IMR-90 (cell line): ENCODE data around the gene PSMB4. TPM values are rescaled to one million over a fixed set of nuclear protein-coding genes. Genes with fewer than 3 reads are reported as not detected.

Source experiments
- ATAC-seq: fragments of 200-7000 bp; cut with Tn5 transposase; 2 replicates; pipeline ENCODE4 v1.9.1; 2020; ENCODE audit warnings: low read depth, mild to moderate bottlenecking, moderate library complexity
- BruUV-seq: library from RNA; stranded (reverse); fragments of 400-500 nt; replicated peaks from 2 replicates; lab custom pipeline; 2021; lab: Mats Ljungman, UMichigan
- CTCF ChIA-PET: fragments of 300-600 bp; formaldehyde crosslinking; extraction: SDS; loops from one replicate; lab custom pipeline; 2021; ENCODE audit warnings: antibody characterized with exemption; lab: Yijun Ruan, JAX
- POLR2A ChIA-PET: fragments of 300-600 bp; sonication (Branson Sonifier 250); formaldehyde crosslinking; loops from one replicate; lab custom pipeline; 2022; ENCODE audit warnings: antibody characterized with exemption; ENCODE audit not compliant: unreplicated experiment; lab: Charles Lee
- DNase-seq: peaks from one replicate; pipeline ENCODE4 v3.0.0; 2013
- H2AFZ ChIP-seq: replicated peaks from 2 replicates; pipeline ENCODE3; 2013; ENCODE audit warnings: low read length, mild to moderate bottlenecking; ENCODE audit not compliant: poor library complexity
- H2AK5ac ChIP-seq: 2 replicates; pipeline ENCODE4 v1.6.1; 2013; ENCODE audit warnings: low read depth, low read length, inconsistent platforms
- H2AK9ac ChIP-seq: replicated peaks from 2 replicates; pipeline ENCODE3; 2013; ENCODE audit warnings: mild to moderate bottlenecking, low read depth, low read length, moderate library complexity; ENCODE audit not compliant: poor library complexity
- H2BK120ac ChIP-seq: 2 replicates; pipeline ENCODE4 v1.6.1; 2013; ENCODE audit warnings: low read depth, low read length, inconsistent platforms
- H2BK15ac ChIP-seq: 3 replicates; pipeline ENCODE4 v1.6.1; 2013; ENCODE audit warnings: low read depth, low read length, inconsistent platforms
- H2BK20ac ChIP-seq: 2 replicates; pipeline ENCODE4 v1.6.1; 2013; ENCODE audit warnings: low read depth, mild to moderate bottlenecking, inconsistent platforms, low read length, moderate library complexity
- H2BK5ac ChIP-seq: 2 replicates; pipeline ENCODE4 v1.6.1; 2013; ENCODE audit warnings: mild to moderate bottlenecking, low read depth, low read length, inconsistent platforms; ENCODE audit not compliant: poor library complexity, severe bottlenecking
- H3K14ac ChIP-seq: replicated peaks from 2 replicates; pipeline ENCODE4 v1.6.1; 2013; ENCODE audit warnings: low read depth, low read length, inconsistent platforms
- H3K18ac ChIP-seq: 2 replicates; pipeline ENCODE4 v1.6.1; 2013; ENCODE audit warnings: low read depth, low read length, control low read depth
- H3K23ac ChIP-seq: 2 replicates; pipeline ENCODE4 v1.6.1; 2013; ENCODE audit warnings: low read depth, low read length, inconsistent platforms
- H3K27ac ChIP-seq: 2 replicates; pipeline ENCODE4 v1.5.1; 2013; ENCODE audit warnings: mild to moderate bottlenecking, control low read depth, low read length; ENCODE audit not compliant: insufficient read depth
- H3K27me3 ChIP-seq: 2 replicates; pipeline ENCODE4 v1.6.1; 2013; ENCODE audit warnings: low read length; ENCODE audit not compliant: control insufficient read depth, insufficient read depth
- H3K36me3 ChIP-seq: 2 replicates; pipeline ENCODE4 v1.6.1; 2013; ENCODE audit warnings: low read length, mixed read lengths; ENCODE audit not compliant: control insufficient read depth, insufficient read depth
- H3K4ac ChIP-seq: 2 replicates; pipeline ENCODE4 v1.6.1; 2013; ENCODE audit warnings: low read depth, low read length, inconsistent platforms
- H3K4me1 ChIP-seq: 2 replicates; pipeline ENCODE4 v1.6.1; 2013; ENCODE audit warnings: low read length, mixed read lengths; ENCODE audit not compliant: control insufficient read depth, insufficient read depth
- H3K4me2 ChIP-seq: 2 replicates; pipeline ENCODE4 v1.6.1; 2013; ENCODE audit warnings: low read depth, mild to moderate bottlenecking, control low read depth, low read length, moderate library complexity
- H3K4me3 ChIP-seq: 2 replicates; pipeline ENCODE4 v1.5.1; 2013; ENCODE audit warnings: low read depth, mild to moderate bottlenecking, control low read depth, low read length, moderate library complexity; ENCODE audit not compliant: insufficient read depth
- H3K56ac ChIP-seq: 2 replicates; pipeline ENCODE4 v1.6.1; 2013; ENCODE audit warnings: low read length, inconsistent platforms; ENCODE audit not compliant: insufficient read depth; ENCODE audit errors: extremely low read depth
- H3K79me1 ChIP-seq, 2 experiments: 2 replicates each; pipeline ENCODE4 v1.6.1; 2013; ENCODE audit warnings: low read length in 2 of 2, inconsistent platforms in 1 of 2, low read depth in 1 of 2
- H3K9ac ChIP-seq: 2 replicates; pipeline ENCODE4 v1.6.1; 2013; ENCODE audit warnings: low read depth, low read length, control low read depth
- H3K9me1 ChIP-seq: 2 replicates; pipeline ENCODE4 v1.6.1; 2013; ENCODE audit warnings: low read length, inconsistent platforms; ENCODE audit not compliant: insufficient read depth
- H3K9me3 ChIP-seq: 2 replicates; pipeline ENCODE4 v1.6.1; 2013; ENCODE audit warnings: low read length; ENCODE audit not compliant: control insufficient read depth, insufficient read depth
- H4K20me1 ChIP-seq: 2 replicates; pipeline ENCODE4 v1.6.1; 2013; ENCODE audit warnings: low read length, inconsistent platforms; ENCODE audit not compliant: insufficient read depth
- H4K5ac ChIP-seq: 2 replicates; pipeline ENCODE4 v1.6.1; 2013; ENCODE audit warnings: mild to moderate bottlenecking, low read depth, low read length, control low read depth
- H4K8ac ChIP-seq, 2 experiments: 2 replicates each; pipeline ENCODE4 v1.6.1; 2013; ENCODE audit warnings: low read depth in 2 of 2, low read length in 2 of 2, control low read depth in 1 of 2, inconsistent platforms in 1 of 2
- H4K91ac ChIP-seq: 2 replicates; pipeline ENCODE4 v1.6.1; 2013; ENCODE audit warnings: low read depth, low read length, inconsistent platforms; ENCODE audit not compliant: insufficient read depth
- BHLHE40 ChIP-seq: fragments of 150-350 bp; IDR thresholded peaks from 2 replicates; pipeline ENCODE4 v1.6.1; 2016; ENCODE audit warnings: mild to moderate bottlenecking, low read depth, low read length
- CHD1 ChIP-seq: IDR thresholded peaks from 2 replicates; pipeline ENCODE4 v1.6.1; 2012; ENCODE audit warnings: low read depth, low read length, improper control_type of control experiment
- MAFK ChIP-seq: IDR thresholded peaks from 2 replicates; pipeline ENCODE4 v1.6.1; 2012; ENCODE audit warnings: low read depth, low read length, improper control_type of control experiment
- NFE2L2 ChIP-seq: fragments of 150-350 bp; IDR thresholded peaks from 2 replicates; pipeline ENCODE4 v1.6.1; 2016; ENCODE audit warnings: low read depth, mild to moderate bottlenecking, low read length
- RAD21 ChIP-seq: IDR thresholded peaks from 2 replicates; pipeline ENCODE4 v1.6.1; 2012; ENCODE audit warnings: low read length, improper control_type of control experiment
- RCOR1 ChIP-seq: IDR thresholded peaks from 2 replicates; pipeline ENCODE4 v1.6.1; 2012; ENCODE audit warnings: mild to moderate bottlenecking, low read length, improper control_type of control experiment; ENCODE audit not compliant: insufficient replicate concordance
- SMC3 ChIP-seq: fragments of 150-350 bp; IDR thresholded peaks from 2 replicates; pipeline ENCODE4 v1.6.1; 2016; ENCODE audit warnings: low read depth, mild to moderate bottlenecking, antibody characterized with exemption, low read length, moderate library complexity
- WGBS, 2 experiments: methylation state at CpG; one replicate each; pipeline versions ENCODE4 v1.1.5 to v1.1.7; 2013; ENCODE audit warnings: missing lambda C conversion rate in 2 of 2; ENCODE audit not compliant: insufficient read length in 1 of 2; ENCODE audit errors: extremely low coverage in 2 of 2; 5-methylcytosine and 5-hydroxymethylcytosine counted together
- dilution Hi-C: fragments of 300-500 bp; cut with HindIII; formaldehyde crosslinking; loops from one replicate; pipeline ENCODE4 v1.14.3; 2018; ENCODE audit warnings: low sequenced_read_pairs; ENCODE audit not compliant: unreplicated experiment
- in situ Hi-C: fragments of 300-500 bp; cut with MboI; formaldehyde crosslinking; loops from 3 replicates; pipeline ENCODE4 v1.14.3; 2019; ENCODE audit warnings: low sequenced_read_pairs, inconsistent platforms, mixed read lengths
- intact Hi-C: fragments of 100-400 bp; cut with micrococcal nuclease; formaldehyde crosslinking; loops from 2 replicates; pipeline ENCODE4 v1.10.0; 2022
- polyA plus RNA-seq, 3 experiments: library from polyadenylated mRNA; depleted of rRNA; stranded (reverse); fragments of >200 nt; gene quantifications; 2 replicates each; pipeline ENCODE4 v1.2.3, GENCODE V29; 2012; ENCODE audit warnings: low replicate concordance in 1 of 3
- total RNA-seq: library from RNA; depleted of rRNA; stranded (reverse); fragments of >200 nt; gene quantifications from 2 replicates; pipeline ENCODE4 v1.2.3, GENCODE V29; 2012
- TF ChIP-seq, protein P1 (sequence below): fragments of 150-350 bp; IDR thresholded peaks from 2 replicates; pipeline ENCODE4 v1.6.1; 2017; ENCODE audit warnings: mild to moderate bottlenecking, antibody characterized with exemption, low read length, low read depth
- TF ChIP-seq, protein P2 (sequence below): fragments of 150-350 bp; IDR thresholded peaks from 2 replicates; pipeline ENCODE4 v1.6.1; 2016; ENCODE audit warnings: low read depth, mild to moderate bottlenecking, low read length, moderate library complexity, borderline replicate concordance

PSMB4 gene
- total and polyA plus RNA-seq, 2 of the 4 experiments (the other 2 are of a cell fraction) = 457 to 565 TPM

GRCh38 chr1:151418081-151418480 lies 18.7 kb downstream of the PSMB4 start:
- Histone ChIP-seq H3K18ac (no peak overlapping the region), H3K9me3 (no peaks in the 10 kb centered on the region), H4K91ac (no peak overlapping the region), H3K4me3 (no peak overlapping the region), H3K4ac (no peak overlapping the region), H3K27ac (no peak overlapping the region), H2AFZ (no peak overlapping the region), H3K27me3 (no peaks in the 10 kb centered on the region), H2BK120ac (no peak overlapping the region), H2AK9ac (no peak overlapping the region), H4K8ac (no peak overlapping the region), H3K4me1 (peaks cover 3% of the 10 kb centered on the region; the same call in 1 of the 2 replicates), H3K79me1 (peaks cover 12 to 25% of the 10 kb centered on the region in 2 experiments), H2AK5ac (no peak overlapping the region), H2BK15ac (no peak overlapping the region), H3K56ac (no peak overlapping the region), H2BK5ac (no peak overlapping the region), H3K14ac (no peak overlapping the region), H3K23ac (no peak overlapping the region), H3K9ac (no peak overlapping the region), H3K9me1 (no peaks in the 10 kb centered on the region), H4K20me1 (peaks cover 8% of the 10 kb centered on the region), H2BK20ac (no peak overlapping the region), H4K5ac (no peak overlapping the region), H3K36me3 (peaks cover 30% of the 10 kb centered on the region), H3K4me2 (no peak overlapping the region)
- DNase-seq (no peak), ATAC-seq (no peak)
- POLR2A ChIA-PET = no interaction called here
- no CpG with 5 or more reads among the region's 3 CpGs for WGBS, 2 experiments
- BruUV-seq = no TSS peak
- TF ChIP-seq CHD1 = no peak
- TF ChIP-seq BHLHE40 = no peak
- TF ChIP-seq RCOR1 = no peak
- no peak for TF ChIP-seq NFE2L2
- TF ChIP-seq, protein P1, sequence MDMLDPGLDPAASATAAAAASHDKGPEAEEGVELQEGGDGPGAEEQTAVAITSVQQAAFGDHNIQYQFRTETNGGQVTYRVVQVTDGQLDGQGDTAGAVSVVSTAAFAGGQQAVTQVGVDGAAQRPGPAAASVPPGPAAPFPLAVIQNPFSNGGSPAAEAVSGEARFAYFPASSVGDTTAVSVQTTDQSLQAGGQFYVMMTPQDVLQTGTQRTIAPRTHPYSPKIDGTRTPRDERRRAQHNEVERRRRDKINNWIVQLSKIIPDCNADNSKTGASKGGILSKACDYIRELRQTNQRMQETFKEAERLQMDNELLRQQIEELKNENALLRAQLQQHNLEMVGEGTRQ = no peak
- no peak for TF ChIP-seq MAFK
- no peak for TF ChIP-seq RAD21
- TF ChIP-seq, protein P2, sequence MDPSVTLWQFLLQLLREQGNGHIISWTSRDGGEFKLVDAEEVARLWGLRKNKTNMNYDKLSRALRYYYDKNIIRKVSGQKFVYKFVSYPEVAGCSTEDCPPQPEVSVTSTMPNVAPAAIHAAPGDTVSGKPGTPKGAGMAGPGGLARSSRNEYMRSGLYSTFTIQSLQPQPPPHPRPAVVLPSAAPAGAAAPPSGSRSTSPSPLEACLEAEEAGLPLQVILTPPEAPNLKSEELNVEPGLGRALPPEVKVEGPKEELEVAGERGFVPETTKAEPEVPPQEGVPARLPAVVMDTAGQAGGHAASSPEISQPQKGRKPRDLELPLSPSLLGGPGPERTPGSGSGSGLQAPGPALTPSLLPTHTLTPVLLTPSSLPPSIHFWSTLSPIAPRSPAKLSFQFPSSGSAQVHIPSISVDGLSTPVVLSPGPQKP = no peak
- TF ChIP-seq SMC3 = no peak
- dilution Hi-C loops = no loop called here
- intact Hi-C loops = no loop called here
- in situ Hi-C loops = no loop called here
- CTCF ChIA-PET = interaction anchor here (0.6 kb wide), 1 partner anchor 121 kb away, joined by 7 read pairs; no protein-coding TSS in a partner anchor
